GM10266 (cell line): Measurements from ENCODE around the gene NOP9.

Experiments
- DNase-seq: peaks from one replicate; pipeline ENCODE4 v3.0.0; 2012; ENCODE audit errors: extremely low spot score
- TF ChIP-seq, protein P1 (sequence below): IDR thresholded peaks from 2 replicates; pipeline ENCODE4 v1.5.1; 2012; ENCODE audit warnings: mild to moderate bottlenecking, low read depth; ENCODE audit not compliant: control insufficient read depth, insufficient read depth; ENCODE audit errors: missing control alignments

The NOP9 gene

DNA sequence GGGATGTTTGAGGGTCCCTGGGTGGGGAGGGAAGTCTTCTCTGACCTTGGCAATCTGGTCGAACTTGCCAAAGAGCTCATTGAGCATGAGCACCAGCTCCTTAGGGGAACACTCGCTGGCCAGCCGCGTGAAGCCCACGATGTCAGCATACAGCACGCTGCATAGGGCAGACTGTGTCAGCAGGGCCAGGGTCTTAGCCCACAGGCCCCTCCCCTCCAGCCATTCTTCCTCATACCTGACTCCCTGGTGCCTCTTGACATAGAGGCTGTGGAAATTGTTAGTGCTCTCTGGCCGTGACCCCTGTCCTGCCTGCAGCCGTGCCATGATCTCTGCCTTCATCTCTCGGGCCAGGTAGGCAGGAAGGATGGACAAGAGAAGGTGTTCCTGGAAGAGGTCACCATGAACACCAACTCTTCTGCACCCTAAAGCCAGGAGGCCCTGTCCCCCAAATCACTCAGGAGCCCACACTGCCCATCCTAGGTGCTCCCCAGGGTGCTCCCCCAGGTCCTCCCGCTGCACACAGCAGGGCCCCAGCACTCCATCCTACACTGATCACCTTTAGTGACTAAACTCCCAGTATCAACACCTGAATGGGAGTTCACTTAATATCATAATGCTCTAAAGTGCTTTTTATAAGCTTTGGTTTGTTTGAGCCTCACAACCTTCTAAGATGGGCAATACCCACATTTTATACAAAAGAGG, 31.5 kb downstream of the NOP9 start:
- no peak for DNase-seq
- TF ChIP-seq, protein P1, sequence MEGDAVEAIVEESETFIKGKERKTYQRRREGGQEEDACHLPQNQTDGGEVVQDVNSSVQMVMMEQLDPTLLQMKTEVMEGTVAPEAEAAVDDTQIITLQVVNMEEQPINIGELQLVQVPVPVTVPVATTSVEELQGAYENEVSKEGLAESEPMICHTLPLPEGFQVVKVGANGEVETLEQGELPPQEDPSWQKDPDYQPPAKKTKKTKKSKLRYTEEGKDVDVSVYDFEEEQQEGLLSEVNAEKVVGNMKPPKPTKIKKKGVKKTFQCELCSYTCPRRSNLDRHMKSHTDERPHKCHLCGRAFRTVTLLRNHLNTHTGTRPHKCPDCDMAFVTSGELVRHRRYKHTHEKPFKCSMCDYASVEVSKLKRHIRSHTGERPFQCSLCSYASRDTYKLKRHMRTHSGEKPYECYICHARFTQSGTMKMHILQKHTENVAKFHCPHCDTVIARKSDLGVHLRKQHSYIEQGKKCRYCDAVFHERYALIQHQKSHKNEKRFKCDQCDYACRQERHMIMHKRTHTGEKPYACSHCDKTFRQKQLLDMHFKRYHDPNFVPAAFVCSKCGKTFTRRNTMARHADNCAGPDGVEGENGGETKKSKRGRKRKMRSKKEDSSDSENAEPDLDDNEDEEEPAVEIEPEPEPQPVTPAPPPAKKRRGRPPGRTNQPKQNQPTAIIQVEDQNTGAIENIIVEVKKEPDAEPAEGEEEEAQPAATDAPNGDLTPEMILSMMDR = no peak

- no peak for DNase-seq
- TF ChIP-seq, protein P1 = no peak
These were observed 32.1 kb downstream of the NOP9 start for GRCh38 chr14:24331731-24332267.

GRCh38 chr14:24332268-24332993, 32.8 kb downstream of the NOP9 start:
- DNase-seq = peak; percentile 92
- TF ChIP-seq, protein P1 = peak; percentile 75

- TF ChIP-seq, protein P1 = no peak
- DNase-seq = no peak
These were observed 35.0 kb downstream of the NOP9 start, which contains the start of gene ADCY4 for GRCh38 chr14:24334431-24335291. Gene ADCY4, minus strand, starts transcription at chr14:24335071. Its CDS starts 419 bp downstream, at chr14:24334652.

DNA sequence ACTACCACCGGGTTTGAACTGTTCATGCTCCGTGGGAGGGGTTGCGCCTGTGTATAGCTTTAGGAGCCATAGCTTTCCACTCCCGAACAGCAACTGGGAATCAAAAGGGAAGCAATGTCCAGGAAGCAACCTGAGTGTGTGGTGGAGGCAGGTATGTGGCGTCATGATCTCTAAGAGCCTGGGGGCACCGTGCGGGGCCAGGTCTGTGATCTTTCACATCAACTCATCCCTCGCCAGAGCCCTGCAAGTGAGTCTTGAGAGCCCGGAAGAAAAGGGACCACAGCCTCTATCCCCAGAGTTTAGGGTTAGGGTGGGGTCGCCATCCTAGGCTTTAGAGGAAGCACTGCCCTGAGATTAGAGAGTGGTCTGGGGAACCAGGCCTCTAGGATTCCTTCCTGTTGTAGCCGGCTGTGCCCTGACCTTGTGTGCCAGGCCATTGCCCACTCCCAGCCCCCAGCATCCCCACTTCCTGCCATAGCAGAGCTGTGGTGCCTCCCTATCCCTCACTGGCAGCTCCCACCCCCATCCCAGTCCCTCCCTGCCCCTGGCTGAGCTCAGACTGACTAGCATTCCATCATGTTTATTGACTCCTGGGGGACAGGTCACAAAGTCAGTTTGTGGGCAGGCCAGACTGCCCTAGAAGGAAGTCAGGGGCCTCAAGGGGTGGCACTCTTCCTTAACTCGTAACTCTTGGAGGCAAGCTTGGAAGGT, 36.0 kb downstream of the NOP9 start:
- DNase-seq = peak; percentile 12
- TF ChIP-seq, protein P1 = no peak

GRCh38 chr14:24337144-24337823, 37.6 kb downstream of the NOP9 start:
- DNase-seq = peak; percentile 4
- TF ChIP-seq, protein P1 = no peak
